Bronchial epithelial cell (primary cell): ENCODE results near the gene SPATA33. TPM values are rescaled to one million over a fixed set of nuclear protein-coding genes. Genes with fewer than 3 reads are reported as not detected.

Experiments used
- DNase-seq: peaks from one replicate; pipeline ENCODE4 v3.0.0-alpha.2; 2010; ENCODE audit warnings: low read depth
- FAIRE-seq: peaks from 2 replicates; lab custom pipeline; 2011; peaks lifted over from hg19 to GRCh38; lab: Jason Lieb, UNC
- H3K27me3 ChIP-seq: 2 replicates; pipeline ENCODE4 v1.5.1; 2011; ENCODE audit warnings: low read length; ENCODE audit not compliant: control insufficient read depth, insufficient read depth
- H3K36me3 ChIP-seq: 2 replicates; pipeline ENCODE4 v1.5.1; 2011; ENCODE audit warnings: low read length; ENCODE audit not compliant: control insufficient read depth, insufficient read depth
- H3K4me3 ChIP-seq: 2 replicates; pipeline ENCODE4 v1.5.1; 2011; ENCODE audit warnings: mild to moderate bottlenecking, low read depth, low read length, control low read depth
- total RNA-seq: library from RNA; depleted of rRNA; stranded (reverse); fragments of >200 nt; gene quantifications from 2 replicates; pipeline ENCODE4 v1.2.1, GENCODE V29; 2014
- TF ChIP-seq, protein P1 (sequence below): IDR thresholded peaks from 2 replicates; pipeline ENCODE4 v1.5.1; 2011; ENCODE audit warnings: mild to moderate bottlenecking, moderate library complexity, low read length, control low read depth, inconsistent platforms; ENCODE audit not compliant: insufficient read depth, severe bottlenecking

SPATA33 gene
- total RNA-seq, 1 donor from 2014 or later, result 1.3 TPM

DNA sequence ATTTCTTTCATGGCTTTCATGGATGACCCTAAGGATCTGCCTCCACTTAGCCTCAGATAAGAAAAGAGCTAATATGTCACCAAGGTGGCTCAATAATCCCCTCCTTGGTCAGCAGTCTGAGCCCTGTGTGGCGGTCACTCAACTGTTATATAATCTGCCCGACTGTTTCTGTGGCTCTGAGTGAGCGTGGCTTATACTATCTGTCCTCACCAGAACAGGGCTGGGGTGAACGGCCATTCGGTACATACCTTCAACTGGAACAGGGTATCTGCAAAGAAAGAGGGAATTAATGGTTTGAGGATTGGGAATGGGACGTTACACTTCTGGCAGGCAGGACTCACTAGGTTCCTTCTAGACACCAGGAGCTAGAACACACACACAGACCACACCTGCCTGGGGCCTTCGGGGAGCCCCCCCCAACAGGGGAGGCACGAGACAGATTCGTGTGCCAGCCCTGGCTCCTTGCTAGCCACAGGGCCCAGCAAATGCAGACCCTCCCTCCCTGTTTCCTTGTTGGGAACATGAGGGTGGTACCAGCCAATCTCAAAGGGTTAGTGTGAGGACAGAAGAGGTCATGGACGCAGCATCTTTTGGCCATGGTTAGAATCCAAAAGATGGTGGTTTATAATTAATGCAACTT lies 3.9 kb upstream of the SPATA33 start:
- peaks cover 6% of the 10 kb centered on the region for H3K36me3 ChIP-seq
- H3K27me3 ChIP-seq, result no peaks in the 10 kb centered on the region
- no peak for FAIRE-seq
- no peak for DNase-seq
- TF ChIP-seq, protein P1, sequence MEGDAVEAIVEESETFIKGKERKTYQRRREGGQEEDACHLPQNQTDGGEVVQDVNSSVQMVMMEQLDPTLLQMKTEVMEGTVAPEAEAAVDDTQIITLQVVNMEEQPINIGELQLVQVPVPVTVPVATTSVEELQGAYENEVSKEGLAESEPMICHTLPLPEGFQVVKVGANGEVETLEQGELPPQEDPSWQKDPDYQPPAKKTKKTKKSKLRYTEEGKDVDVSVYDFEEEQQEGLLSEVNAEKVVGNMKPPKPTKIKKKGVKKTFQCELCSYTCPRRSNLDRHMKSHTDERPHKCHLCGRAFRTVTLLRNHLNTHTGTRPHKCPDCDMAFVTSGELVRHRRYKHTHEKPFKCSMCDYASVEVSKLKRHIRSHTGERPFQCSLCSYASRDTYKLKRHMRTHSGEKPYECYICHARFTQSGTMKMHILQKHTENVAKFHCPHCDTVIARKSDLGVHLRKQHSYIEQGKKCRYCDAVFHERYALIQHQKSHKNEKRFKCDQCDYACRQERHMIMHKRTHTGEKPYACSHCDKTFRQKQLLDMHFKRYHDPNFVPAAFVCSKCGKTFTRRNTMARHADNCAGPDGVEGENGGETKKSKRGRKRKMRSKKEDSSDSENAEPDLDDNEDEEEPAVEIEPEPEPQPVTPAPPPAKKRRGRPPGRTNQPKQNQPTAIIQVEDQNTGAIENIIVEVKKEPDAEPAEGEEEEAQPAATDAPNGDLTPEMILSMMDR, result no peak
- no peak overlapping the region for H3K4me3 ChIP-seq

DNA sequence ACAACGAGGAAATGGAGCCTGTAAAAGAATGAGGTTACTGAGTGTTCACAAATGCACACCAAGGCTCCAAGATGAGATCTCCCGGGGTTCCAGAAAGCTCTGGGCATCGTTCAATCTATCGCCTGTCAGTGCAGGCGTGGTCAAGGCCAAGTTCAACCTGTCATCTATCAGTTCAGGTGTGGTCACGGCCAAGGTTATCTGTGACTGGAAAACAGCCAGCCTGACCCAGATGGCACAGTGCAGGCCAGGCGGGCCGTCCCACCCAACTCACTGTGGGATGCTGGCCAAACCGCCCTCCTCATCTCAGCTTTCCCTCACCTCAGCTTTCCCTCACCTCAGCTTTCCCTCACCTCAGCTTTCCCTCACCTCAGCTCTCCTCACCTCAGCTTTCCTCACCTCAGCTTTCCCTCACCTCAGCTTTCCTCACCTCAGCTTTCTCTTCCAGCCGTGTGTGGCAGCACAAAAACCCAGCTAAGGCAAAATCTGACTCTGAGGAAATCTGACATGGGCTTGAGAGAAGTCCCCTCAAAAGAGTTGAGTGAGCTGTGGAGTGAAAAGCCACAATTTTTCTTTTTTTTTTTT lies 2.5 kb upstream of the SPATA33 start:
- TF ChIP-seq, protein P1, result no peak
- H3K4me3 ChIP-seq, result no peak overlapping the region
- no peak for DNase-seq
- FAIRE-seq, result no peak
- H3K36me3 ChIP-seq, result peaks cover 6% of the 10 kb centered on the region
- H3K27me3 ChIP-seq, result no peaks in the 10 kb centered on the region

DNA sequence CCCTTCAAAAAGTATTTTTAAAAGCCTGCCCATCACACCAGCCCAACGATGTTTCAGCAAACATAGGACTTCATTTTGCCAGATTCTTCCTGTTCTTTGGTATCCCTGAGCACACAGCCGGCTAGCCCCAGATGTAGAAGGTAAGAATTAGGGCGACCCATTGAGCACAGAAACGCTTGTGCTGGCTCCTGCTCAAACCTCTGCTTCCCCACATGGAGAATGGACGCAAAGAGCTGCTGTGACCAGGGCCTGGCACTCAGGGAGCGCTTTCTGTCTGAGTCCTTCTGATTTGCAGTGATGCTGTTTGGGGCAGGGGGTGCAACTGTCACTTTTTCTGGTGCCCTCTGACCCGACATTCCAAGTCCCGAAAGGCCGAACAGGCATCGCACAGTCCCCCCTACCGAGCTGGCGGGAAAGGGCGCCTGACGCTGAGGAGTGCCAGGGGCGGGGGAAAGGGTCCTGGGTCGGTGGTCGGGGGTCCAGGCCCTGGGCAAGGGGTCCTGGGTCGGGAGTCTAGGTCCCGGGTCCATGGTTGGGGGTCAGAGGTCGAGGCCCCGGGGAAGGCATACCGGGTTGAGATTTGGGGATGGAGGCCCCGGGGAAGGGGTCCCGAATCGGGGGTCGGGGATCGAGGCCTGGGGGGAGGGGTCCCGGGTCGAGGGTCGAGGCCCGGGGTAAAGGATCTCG lies 1.1 kb upstream of the SPATA33 start:
- DNase-seq, result no peak
- no peaks in the 10 kb centered on the region for H3K27me3 ChIP-seq
- TF ChIP-seq, protein P1, result no peak
- peak overlapping the region; percentile 98 for H3K4me3 ChIP-seq
- no peak for FAIRE-seq
- H3K36me3 ChIP-seq, result peaks cover 8% of the 10 kb centered on the region

DNA sequence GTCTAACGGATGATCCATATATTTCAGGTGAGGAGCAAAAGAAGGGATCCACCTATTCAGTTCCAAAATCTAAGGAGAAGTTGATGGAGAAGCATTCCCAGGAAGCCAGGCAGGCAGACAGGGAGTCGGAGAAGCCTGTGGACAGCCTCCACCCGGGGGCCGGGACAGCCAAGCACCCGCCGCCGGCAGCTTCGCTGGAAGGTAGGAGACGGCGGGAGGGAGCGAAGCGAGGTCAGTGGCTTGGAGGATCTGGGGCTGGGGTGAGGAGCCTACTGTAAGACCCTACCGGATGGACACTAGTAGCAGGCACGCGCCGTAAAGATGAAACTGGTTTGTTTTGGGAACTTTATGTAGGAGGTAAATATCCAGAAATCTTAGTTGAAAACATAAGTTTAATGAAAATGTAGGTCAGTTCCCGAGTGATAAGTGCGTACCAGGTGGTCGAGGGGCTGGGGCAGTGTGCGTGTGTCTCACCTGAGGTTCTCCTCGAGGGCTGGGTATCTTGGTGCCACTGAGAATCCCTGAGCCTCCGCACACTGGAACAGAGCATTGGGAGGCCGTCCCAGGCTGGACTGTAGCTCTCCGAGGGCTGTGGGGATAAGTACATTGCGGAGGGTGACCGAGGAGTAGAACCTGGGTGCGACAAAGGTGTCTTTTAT lies 714 bp downstream of the SPATA33 start:
- FAIRE-seq (no peak), DNase-seq (no peak)
- Histone ChIP-seq H3K36me3 (peaks cover 8% of the 10 kb centered on the region), H3K27me3 (no peaks in the 10 kb centered on the region), H3K4me3 (peak overlapping the region; percentile 98)
- TF ChIP-seq, protein P1, result no peak

DNA sequence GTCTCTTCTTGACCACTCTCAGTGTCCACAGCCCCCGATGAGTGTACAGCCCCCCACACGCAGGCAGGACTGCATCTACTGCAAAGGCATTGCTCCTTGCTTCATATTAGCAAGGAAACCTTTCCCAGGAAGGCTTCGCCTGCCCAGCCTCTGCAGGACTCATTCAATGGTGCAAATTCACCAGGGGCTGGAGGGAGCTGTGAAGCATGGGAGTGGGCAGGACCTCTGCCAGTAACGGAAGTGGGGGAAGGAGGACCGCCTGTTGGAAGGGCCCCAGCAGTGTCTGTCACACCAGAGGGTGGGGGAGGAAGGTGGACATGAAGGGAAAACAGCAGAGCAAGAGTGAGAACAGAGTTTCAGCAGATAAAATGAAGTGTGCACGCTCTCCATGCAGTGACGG lies 2.5 kb downstream of the SPATA33 start:
- FAIRE-seq (no peak), DNase-seq (no peak)
- TF ChIP-seq, protein P1, result no peak
- Histone ChIP-seq H3K27me3 (no peaks in the 10 kb centered on the region), H3K4me3 (no peak overlapping the region), H3K36me3 (peaks cover 5% of the 10 kb centered on the region)
